Mesendoderm (in vitro differentiated cells): ENCODE measurements around the gene INPP1.

Experiments
- DNase-seq: peaks from one replicate; pipeline ENCODE4 v3.0.0; 2013
- H2AK5ac ChIP-seq: 2 replicates; pipeline ENCODE4 v1.6.1; 2013; ENCODE audit warnings: low read length, inconsistent platforms
- H2BK120ac ChIP-seq: 2 replicates; pipeline ENCODE4 v1.6.1; 2013; ENCODE audit warnings: low read depth, mild to moderate bottlenecking, low read length, moderate library complexity, mixed read lengths
- H2BK15ac ChIP-seq: replicated peaks from 2 replicates; pipeline ENCODE4 v1.6.1; 2013; ENCODE audit warnings: low read depth, mild to moderate bottlenecking, moderate library complexity
- H2BK5ac ChIP-seq: 2 replicates; pipeline ENCODE4 v1.6.1; 2013; ENCODE audit warnings: low read length, inconsistent platforms
- H3K18ac ChIP-seq: 2 replicates; pipeline ENCODE4 v1.6.1; 2013; ENCODE audit warnings: mild to moderate bottlenecking, low read length, mixed read lengths
- H3K23ac ChIP-seq: one replicate; pipeline ENCODE4 v1.6.1; 2013; ENCODE audit warnings: low read length
- H3K27ac ChIP-seq: 2 replicates; pipeline ENCODE4 v1.5.1; 2013; ENCODE audit warnings: low read depth, mild to moderate bottlenecking, inconsistent platforms, low read length, moderate library complexity
- H3K27me3 ChIP-seq: 2 replicates; pipeline ENCODE4 v1.6.1; 2013; ENCODE audit warnings: low read length, control low read depth, mild to moderate bottlenecking, inconsistent platforms; ENCODE audit not compliant: insufficient read depth, poor library complexity
- H3K36me3 ChIP-seq: 2 replicates; pipeline ENCODE4 v1.6.1; 2013; ENCODE audit warnings: low read length, inconsistent platforms; ENCODE audit not compliant: control insufficient read depth, insufficient read depth
- H3K4ac ChIP-seq: one replicate; pipeline ENCODE4 v1.6.1; 2013; ENCODE audit warnings: low read depth, mild to moderate bottlenecking, low read length, moderate library complexity
- H3K4me1 ChIP-seq: 2 replicates; pipeline ENCODE4 v1.6.1; 2013; ENCODE audit warnings: low read depth, low read length, inconsistent platforms; ENCODE audit not compliant: control insufficient read depth
- H3K4me2 ChIP-seq: 2 replicates; pipeline ENCODE4 v1.6.1; 2013; ENCODE audit warnings: low read length
- H3K4me3 ChIP-seq: 2 replicates; pipeline ENCODE4 v1.5.1; 2013; ENCODE audit warnings: mild to moderate bottlenecking, low read length
- H3K56ac ChIP-seq: one replicate; pipeline ENCODE4 v1.6.1; 2013; ENCODE audit warnings: low read length
- H3K79me1 ChIP-seq: 2 replicates; pipeline ENCODE4 v1.6.1; 2013; ENCODE audit warnings: low read length, inconsistent platforms
- H3K79me2 ChIP-seq: 2 replicates; pipeline ENCODE4 v1.6.1; 2013; ENCODE audit warnings: mild to moderate bottlenecking, low read length; ENCODE audit not compliant: control insufficient read depth, insufficient read depth
- H3K9ac ChIP-seq: 2 replicates; pipeline ENCODE4 v1.6.1; 2013; ENCODE audit warnings: low read length, inconsistent platforms
- H4K5ac ChIP-seq: one replicate; pipeline ENCODE4 v1.6.1; 2013; ENCODE audit warnings: low read length
- H4K8ac ChIP-seq: one replicate; pipeline ENCODE4 v1.6.1; 2013; ENCODE audit warnings: low read depth, mild to moderate bottlenecking, control low read depth, low read length, moderate library complexity
- WGBS: extraction: QIAGEN DNeasy Blood & Tissue Kit; methylation state at CpG from one replicate; pipeline ENCODE4 v1.1.7; 2013; ENCODE audit warnings: low lambda C conversion rate, missing lambda C conversion rate; ENCODE audit not compliant: insufficient coverage; ENCODE audit errors: extremely low coverage; 5-methylcytosine and 5-hydroxymethylcytosine counted together

INPP1 gene

DNA sequence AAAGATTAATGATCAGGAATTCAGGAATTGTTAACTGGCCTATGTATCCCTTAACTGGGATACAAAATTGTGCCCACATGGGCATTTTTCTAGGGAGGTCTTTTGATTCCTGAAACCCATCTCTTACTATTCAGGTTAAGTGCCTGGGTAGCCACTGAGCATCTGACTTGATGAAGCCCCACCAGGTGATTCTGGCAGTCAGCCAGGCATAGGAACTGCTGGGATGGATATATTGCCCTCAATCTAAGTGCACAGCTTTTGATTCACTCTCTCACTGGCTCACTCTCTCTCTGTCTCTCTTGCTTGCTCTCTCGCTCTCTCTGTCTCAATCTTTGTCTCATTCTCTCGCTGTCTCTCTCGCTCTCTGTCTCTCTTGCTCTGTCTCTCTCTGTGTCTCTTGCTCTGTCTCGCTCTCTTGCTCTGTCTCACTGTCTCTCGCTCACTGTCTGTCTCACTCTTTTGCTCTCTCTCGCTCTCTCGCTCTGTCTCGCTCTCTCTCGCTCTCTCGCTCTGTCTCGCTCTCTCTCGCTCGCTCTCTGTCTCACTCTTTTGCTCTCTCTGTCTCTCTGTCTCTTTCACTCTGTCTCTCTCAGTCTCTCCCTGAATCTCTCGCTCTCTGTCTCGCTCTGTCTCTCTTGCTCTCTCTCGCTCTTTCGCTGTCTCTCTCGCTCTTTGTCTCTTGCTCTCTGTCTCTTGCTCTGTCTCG lies 22.3 kb downstream of the INPP1 start:
- Histone ChIP-seq H4K8ac (no peak overlapping the region), H3K18ac (no peak overlapping the region), H2BK15ac (no peak overlapping the region), H3K27ac (no peak overlapping the region), H3K4me1 (no peaks in the 10 kb centered on the region), H3K23ac (no peak overlapping the region), H3K79me1 (no peaks in the 10 kb centered on the region), H3K4me3 (no peak overlapping the region), H2BK120ac (no peak overlapping the region), H3K4me2 (no peak overlapping the region), H2BK5ac (no peak overlapping the region), H2AK5ac (no peak overlapping the region), H3K9ac (no peak overlapping the region), H3K4ac (no peak overlapping the region), H4K5ac (no peak overlapping the region), H3K36me3 (no peaks in the 10 kb centered on the region), H3K27me3 (no peaks in the 10 kb centered on the region), H3K56ac (no peak overlapping the region), H3K79me2 (no peaks in the 10 kb centered on the region)
- WGBS = no CpG with 5 or more reads among the region's 19 CpGs
- DNase-seq = no peak

DNA sequence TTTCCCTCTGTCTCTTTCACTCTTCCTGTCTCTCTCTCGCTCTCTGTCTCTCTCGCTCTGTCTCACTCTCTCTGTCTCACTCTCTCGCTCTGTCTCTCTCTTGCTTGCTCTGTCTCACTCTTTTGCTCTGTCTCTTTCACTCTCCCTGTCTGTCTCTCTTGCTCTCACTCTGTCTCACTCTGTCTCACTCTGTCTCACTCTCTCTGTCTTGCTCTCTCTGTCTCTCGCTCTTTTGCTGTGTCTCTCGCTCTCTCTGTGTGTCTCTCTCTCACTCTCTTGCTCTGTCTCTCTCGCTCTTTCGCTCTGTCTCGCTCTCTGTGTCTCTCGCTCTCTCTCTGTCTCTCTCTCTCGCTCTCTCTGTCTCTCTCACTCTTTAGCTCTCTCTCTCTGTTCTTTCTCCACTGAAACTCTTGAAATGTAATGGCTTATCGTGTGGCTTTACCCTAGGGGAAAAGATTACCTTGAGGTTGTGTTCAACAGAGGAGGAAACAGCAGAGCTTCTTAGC lies 22.9 kb downstream of the INPP1 start:
- Histone ChIP-seq H2AK5ac (no peak overlapping the region), H3K56ac (no peak overlapping the region), H3K9ac (no peak overlapping the region), H3K4me3 (no peak overlapping the region), H3K23ac (no peak overlapping the region), H3K4ac (no peak overlapping the region), H3K27ac (no peak overlapping the region), H2BK120ac (no peak overlapping the region), H3K18ac (no peak overlapping the region), H3K27me3 (no peaks in the 10 kb centered on the region), H4K8ac (no peak overlapping the region), H3K4me2 (no peak overlapping the region), H3K79me1 (no peaks in the 10 kb centered on the region), H3K36me3 (no peaks in the 10 kb centered on the region), H2BK5ac (no peak overlapping the region), H4K5ac (no peak overlapping the region), H3K4me1 (no peaks in the 10 kb centered on the region), H3K79me2 (no peaks in the 10 kb centered on the region), H2BK15ac (no peak overlapping the region)
- WGBS = no CpG with 5 or more reads among the region's 11 CpGs
- no peak for DNase-seq

DNA sequence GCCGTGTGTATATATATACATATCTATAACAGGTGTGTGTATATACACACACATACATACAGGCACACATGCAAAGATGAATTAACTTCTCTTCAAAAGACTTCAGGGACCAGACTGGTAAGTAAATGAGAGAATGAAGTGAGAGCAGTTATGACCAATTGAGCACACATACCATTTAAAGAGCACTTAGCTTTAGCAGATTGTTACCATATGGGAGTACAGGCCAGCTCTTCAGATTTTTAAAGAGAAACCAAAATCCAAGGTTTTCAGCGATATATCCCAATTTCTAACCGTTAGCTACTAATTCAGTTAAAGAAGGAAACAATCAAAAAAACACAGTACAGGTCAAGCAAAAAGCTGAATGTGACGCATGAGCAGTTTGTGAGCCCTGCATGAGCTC lies 23.7 kb downstream of the INPP1 start:
- no peak overlapping the region for H4K5ac ChIP-seq
- no peaks in the 10 kb centered on the region for H3K27me3 ChIP-seq
- H3K79me2 ChIP-seq = no peaks in the 10 kb centered on the region
- H3K4me2 ChIP-seq = no peak overlapping the region
- no peak overlapping the region for H3K18ac ChIP-seq
- H3K4ac ChIP-seq = no peak overlapping the region
- H2BK15ac ChIP-seq = no peak overlapping the region
- no peak overlapping the region for H3K23ac ChIP-seq
- no CpG with 5 or more reads among the region's 4 CpGs for WGBS
- H2BK120ac ChIP-seq = no peak overlapping the region
- H3K79me1 ChIP-seq = no peaks in the 10 kb centered on the region
- H2AK5ac ChIP-seq = no peak overlapping the region
- H3K4me3 ChIP-seq = no peak overlapping the region
- no peak overlapping the region for H2BK5ac ChIP-seq
- H3K4me1 ChIP-seq = no peaks in the 10 kb centered on the region
- no peak overlapping the region for H3K9ac ChIP-seq
- H3K36me3 ChIP-seq = no peaks in the 10 kb centered on the region
- no peak overlapping the region for H3K56ac ChIP-seq
- no peak overlapping the region for H4K8ac ChIP-seq
- DNase-seq = no peak
- no peak overlapping the region for H3K27ac ChIP-seq

DNA sequence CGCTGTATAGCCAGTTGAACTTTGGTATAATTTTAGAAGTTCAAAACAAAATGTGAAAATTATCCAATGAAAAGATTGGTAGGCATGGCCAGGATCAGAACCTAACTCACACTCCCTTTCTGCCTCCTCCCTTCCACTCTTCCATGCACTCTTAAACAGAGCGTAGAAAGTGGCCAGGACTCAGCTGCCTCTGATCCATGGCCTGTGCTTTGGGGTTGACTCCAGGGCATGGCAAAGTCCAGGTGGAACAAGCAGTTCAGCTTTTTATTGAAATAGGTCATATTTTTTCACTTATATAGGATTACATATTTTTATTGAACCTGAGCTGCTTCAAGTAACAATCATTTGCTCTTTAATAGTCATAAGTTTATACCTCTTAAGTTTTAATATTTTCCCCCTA lies 26.2 kb downstream of the INPP1 start:
- Histone ChIP-seq H4K5ac (no peak overlapping the region), H2BK15ac (no peak overlapping the region), H2AK5ac (no peak overlapping the region), H3K79me1 (no peaks in the 10 kb centered on the region), H3K4me1 (no peaks in the 10 kb centered on the region), H3K4me3 (no peak overlapping the region), H3K56ac (no peak overlapping the region), H3K23ac (no peak overlapping the region), H3K27me3 (no peaks in the 10 kb centered on the region), H3K27ac (no peak overlapping the region), H3K4ac (no peak overlapping the region), H3K79me2 (no peaks in the 10 kb centered on the region), H2BK5ac (no peak overlapping the region), H2BK120ac (no peak overlapping the region), H3K18ac (no peak overlapping the region), H4K8ac (no peak overlapping the region), H3K36me3 (no peaks in the 10 kb centered on the region), H3K4me2 (no peak overlapping the region), H3K9ac (no peak overlapping the region)
- DNase-seq = no peak
- no CpG with 5 or more reads among the region's 2 CpGs for WGBS

DNA sequence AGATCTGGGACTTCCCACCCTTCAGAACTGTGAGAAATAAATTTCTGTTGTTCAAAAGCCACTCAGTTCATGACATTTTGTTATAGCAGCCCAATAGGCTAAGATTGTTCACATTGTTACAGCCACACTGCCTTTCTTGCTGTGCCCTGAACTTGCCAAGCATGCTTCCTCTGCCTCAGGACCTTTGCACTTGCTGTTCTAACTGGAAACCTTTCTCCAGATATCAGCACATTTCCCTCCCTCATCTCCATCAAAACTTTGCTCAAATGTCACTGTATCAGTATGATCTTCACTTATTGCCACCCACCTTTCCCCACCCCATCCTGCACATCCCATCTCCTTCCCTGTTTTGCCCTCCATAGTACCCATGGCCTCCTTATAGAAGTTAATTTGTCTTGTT lies 32.7 kb downstream of the INPP1 start:
- H3K23ac ChIP-seq = no peak overlapping the region
- no peak overlapping the region for H2BK15ac ChIP-seq
- H3K27me3 ChIP-seq = no peaks in the 10 kb centered on the region
- H2BK120ac ChIP-seq = no peak overlapping the region
- H3K79me1 ChIP-seq = no peaks in the 10 kb centered on the region
- no peak for DNase-seq
- no peak overlapping the region for H3K4me3 ChIP-seq
- H3K27ac ChIP-seq = no peak overlapping the region
- H4K5ac ChIP-seq = no peak overlapping the region
- no peaks in the 10 kb centered on the region for H3K4me1 ChIP-seq
- H2BK5ac ChIP-seq = no peak overlapping the region
- no peak overlapping the region for H2AK5ac ChIP-seq
- H3K56ac ChIP-seq = no peak overlapping the region
- H4K8ac ChIP-seq = no peak overlapping the region
- H3K4me2 ChIP-seq = no peak overlapping the region
- no peak overlapping the region for H3K18ac ChIP-seq
- H3K4ac ChIP-seq = no peak overlapping the region
- no peaks in the 10 kb centered on the region for H3K79me2 ChIP-seq
- no peaks in the 10 kb centered on the region for H3K36me3 ChIP-seq
- no peak overlapping the region for H3K9ac ChIP-seq
